ENCODE measurements around the gene TFAP2C. TPM values are rescaled to one million over a fixed set of nuclear protein-coding genes. Genes with fewer than 3 reads are reported as not detected.
"Not testable (repeated sequence)": the region's sequence is repeated elsewhere in the genome, so short reads cannot be mapped to it uniquely, and the experiment has no call there.

The TFAP2C gene
- polyA plus RNA-seq, 5 donors, result 2.4 to 3.6 (median 3.2) TPM

DNA sequence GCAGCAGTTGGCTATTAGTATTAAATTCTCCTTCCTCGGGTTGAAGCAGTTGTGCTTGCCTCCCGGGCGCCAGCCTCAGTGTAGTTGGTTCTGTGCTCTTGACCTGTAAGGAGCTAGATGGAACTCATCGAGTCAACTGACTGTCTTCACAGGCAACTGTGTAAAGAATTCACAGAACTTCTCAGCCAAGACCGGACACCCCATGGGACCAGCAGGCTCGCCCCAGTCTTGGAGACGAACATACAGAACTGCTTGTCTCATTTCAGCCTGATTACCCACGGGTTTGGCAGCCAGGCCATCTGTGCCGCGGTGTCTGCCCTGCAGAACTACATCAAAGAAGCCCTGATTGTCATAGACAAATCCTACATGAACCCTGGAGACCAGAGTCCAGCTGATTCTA lies 8.5 kb downstream of the TFAP2C start:
- DNase-seq, result no peak

GRCh38 chr20:56646599-56646998 lies 17.5 kb downstream of the TFAP2C start:
- no peak for DNase-seq

GRCh38 chr20:56653211-56653610 lies 24.1 kb downstream of the TFAP2C start:
- DNase-seq, result no peak

GRCh38 chr20:56656632-56657031 lies 27.5 kb downstream of the TFAP2C start:
- DNase-seq, result no peak

DNA sequence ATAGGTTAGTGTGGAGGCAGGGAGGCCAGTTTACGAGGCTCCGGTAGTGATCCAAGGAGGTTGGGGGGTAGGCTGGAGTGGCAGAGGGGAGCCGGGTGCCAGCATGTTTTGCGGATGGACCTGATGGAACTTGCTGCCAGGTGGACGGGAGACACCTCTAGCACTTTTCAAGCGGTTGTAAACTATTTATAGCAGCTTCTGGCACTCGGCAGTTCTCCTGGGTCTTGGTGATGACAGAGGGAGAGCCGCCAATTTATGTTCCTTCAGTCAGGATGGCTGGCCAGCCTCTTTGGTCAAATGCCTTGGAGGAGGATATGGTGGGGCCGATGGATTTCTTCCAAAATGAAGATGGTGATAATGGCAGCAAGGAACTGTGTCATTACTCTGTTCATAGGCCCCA lies 28.8 kb downstream of the TFAP2C start:
- no peak for DNase-seq

- DNase-seq, result not testable (repeated sequence)
These were observed 29.3 kb downstream of the TFAP2C start for GRCh38 chr20:56658341-56658947.

DNA sequence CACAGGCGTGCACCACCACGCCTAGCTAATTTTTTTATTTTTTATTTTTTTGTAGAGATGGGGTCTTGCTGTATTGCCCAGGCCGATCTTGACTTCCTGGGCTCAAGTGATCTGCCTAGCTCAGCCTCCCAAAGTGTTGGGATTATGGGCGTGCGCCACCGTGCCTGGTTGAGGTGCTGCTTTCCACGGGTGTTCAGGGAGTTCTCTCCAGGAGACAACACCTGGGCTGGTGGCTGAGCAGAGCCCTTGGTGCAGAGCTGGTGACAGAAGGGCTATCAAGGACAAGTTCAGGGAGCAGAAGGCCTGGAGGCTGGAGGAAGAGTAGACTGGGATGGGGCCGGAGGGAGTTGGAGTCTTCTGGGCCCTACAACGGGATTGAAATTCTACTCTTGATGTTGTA lies 34.6 kb downstream of the TFAP2C start:
- no peak for DNase-seq

DNA sequence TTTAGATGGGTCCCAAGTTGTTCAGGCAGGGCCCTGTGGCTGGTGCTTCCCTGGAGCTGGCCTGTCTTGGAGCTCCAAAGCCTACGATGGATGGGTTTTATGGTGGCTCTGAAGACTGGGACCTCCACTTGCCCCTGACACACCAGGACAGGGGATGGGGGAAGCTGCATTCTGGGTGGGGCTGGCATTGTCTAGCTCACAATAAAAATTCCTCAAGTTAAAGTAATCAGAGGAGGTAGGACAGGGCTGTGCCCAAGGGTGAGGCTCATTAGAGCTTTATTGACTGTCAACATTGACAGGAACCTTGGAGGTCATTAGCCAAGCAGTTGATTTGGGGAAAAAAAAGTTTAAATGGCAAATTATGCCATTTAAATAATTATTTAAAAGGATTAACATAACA lies 35.7 kb downstream of the TFAP2C start:
- no peak for DNase-seq

DNA sequence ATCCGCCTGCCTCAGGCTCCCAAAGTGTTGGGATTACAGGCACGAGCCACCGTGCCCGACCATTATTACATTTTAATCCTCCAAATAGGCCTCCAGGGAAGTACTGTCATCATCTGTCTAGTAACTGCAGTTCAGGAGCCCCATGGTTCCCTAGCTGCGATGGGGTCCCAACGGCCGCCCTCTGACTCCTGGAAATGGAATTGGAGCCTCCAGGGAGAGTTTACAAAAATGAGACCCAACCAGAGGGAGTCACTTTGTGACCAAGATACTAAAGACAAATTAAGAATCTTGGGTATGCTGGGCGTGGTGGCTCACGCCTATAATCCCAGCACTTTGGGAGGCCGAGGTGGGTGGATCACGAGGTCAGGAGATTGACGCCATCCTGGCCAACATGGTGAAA lies 36.7 kb downstream of the TFAP2C start:
- no peak for DNase-seq

DNA sequence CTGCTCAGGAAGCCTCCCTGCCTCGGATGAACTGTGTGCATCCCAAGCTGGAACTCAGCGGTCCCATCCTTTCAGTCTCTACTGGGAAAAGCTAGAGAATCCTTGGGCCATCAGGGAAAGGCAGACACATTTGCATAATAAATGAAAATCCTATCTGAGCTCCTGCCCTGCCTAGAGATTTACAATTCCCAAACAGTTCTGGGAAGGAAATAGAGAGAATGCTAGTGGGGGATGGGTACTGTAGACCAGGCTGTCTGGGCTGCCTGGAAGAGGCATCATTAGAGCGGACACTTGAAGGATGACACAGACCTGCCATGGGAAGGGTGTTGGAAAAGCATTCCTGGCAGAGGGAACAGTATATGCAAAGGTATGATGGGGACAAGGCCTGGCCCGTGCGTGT lies 44.3 kb downstream of the TFAP2C start:
- DNase-seq, result no peak

GRCh38 chr20:56676001-56676400 lies 46.9 kb downstream of the TFAP2C start:
- no peak for DNase-seq

DNA sequence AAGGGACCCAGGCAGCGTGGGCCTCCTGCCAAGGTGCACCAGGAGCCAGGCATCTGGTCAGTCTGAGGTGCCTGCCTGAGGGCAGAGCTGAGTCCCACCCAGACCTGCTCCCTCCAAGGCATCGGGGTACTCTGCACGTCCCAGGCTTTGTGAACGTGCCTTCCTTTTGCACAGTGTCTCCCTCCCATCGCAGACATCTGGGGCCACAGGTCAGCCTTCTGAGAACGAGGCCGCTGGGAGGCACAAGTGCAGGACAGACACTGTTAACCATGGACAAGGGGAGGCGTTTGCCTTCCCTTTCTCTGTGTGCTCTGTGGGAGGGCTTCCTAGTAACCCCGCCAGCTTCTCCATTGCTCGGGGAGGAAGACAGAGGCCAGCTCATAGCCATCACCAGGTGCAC lies 47.6 kb downstream of the TFAP2C start:
- no peak for DNase-seq

GRCh38 chr20:56683077-56683865 lies 54.2 kb downstream of the TFAP2C start:
- DNase-seq, result no peak

- no peak for DNase-seq
These were observed 56.8 kb downstream of the TFAP2C start for GRCh38 chr20:56685879-56686278.

DNA sequence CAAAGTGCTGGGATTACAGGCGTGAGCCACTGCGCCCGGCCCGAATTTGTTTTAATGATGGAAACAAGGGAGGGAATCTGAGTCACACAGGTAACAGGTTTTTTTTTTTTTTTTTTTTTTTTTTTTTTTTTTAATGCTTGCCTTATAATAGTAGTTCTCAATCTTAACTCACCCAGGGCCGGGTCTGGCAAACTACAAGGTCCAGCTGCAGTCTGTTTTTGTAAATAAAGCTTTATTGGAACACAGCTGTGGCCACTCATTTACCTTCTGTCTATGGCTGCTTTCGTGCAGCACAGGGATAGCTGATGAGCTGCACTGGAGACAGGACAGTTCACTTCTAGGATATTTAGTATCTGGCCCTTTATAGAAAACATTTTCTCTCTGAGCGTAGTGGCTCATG lies 58.0 kb downstream of the TFAP2C start:
- DNase-seq, result no peak

DNA sequence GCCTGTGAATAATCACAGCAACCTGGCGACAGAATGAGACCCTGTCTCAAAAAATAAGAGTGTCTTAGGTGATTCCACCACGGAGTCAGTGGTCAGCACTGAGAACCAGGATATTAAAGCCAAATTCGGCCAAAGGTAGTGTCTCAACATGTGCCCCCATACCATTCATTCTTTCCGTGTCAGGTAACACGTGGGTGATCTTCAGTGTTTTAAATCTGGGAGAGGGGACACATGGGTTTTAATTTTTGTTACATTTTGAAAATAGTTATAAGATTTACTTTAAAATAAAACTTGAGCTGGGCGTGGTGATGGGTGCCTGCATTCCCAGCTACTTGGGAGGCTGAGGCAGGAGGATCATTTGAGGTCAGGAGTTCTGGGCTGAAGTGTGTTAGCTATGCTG lies 59.0 kb downstream of the TFAP2C start:
- no peak for DNase-seq

Other genes starting within 250 kb of the TFAP2C start
- 10 to 100 TPM; 12.0 to 32.5 (median 18.7) TPM for gene AURKA, start 237.1 kb upstream of the TFAP2C start, polyA plus RNA-seq (ENCODE audit: insufficient read depth in 1 of 5, insufficient read length in 5 of 5, low replicate concordance in 1 of 5)
- 10 to 100 TPM; 40.0 to 51.8 (median 41.3) TPM for gene CSTF1, start 236.7 kb upstream of the TFAP2C start, polyA plus RNA-seq (ENCODE audit: insufficient read depth in 1 of 5, insufficient read length in 5 of 5, low replicate concordance in 1 of 5)
- gene CASS4, start 217.0 kb upstream of the TFAP2C start, polyA plus RNA-seq (ENCODE audit: insufficient read depth in 1 of 5, insufficient read length in 5 of 5, low replicate concordance in 1 of 5), result 10 to 100 TPM; 20.4 to 25.3 (median 23.9) TPM
- gene RTF2, start 160.7 kb upstream of the TFAP2C start, polyA plus RNA-seq (ENCODE audit: insufficient read depth in 1 of 5, insufficient read length in 5 of 5, low replicate concordance in 1 of 5), result 100 to 1,000 TPM; 119 to 140 (median 131) TPM
- under 1 TPM in 4 of 5 donors, not detected in 1; 0.48 to 0.67 (median 0.55) TPM for gene FAM209A, start 104.6 kb upstream of the TFAP2C start, polyA plus RNA-seq (ENCODE audit: insufficient read depth in 1 of 5, insufficient read length in 5 of 5, low replicate concordance in 1 of 5)
- under 1 TPM in 4 of 5 donors, not detected in 1; 0.32 to 0.44 (median 0.39) TPM for gene FAM209B, start 96.1 kb upstream of the TFAP2C start, polyA plus RNA-seq (ENCODE audit: insufficient read depth in 1 of 5, insufficient read length in 5 of 5, low replicate concordance in 1 of 5)

Data from right lung (tissue), 5 donors.